ENCODE results near the gene GMDS. TPM values are rescaled to one million over a fixed set of nuclear protein-coding genes. Genes with fewer than 3 reads are reported as not detected.

The GMDS gene
- total and polyA plus RNA-seq, 2 of the 4 experiments (the other 2 are of a cell fraction) = 7.3 to 21.9 TPM

DNA sequence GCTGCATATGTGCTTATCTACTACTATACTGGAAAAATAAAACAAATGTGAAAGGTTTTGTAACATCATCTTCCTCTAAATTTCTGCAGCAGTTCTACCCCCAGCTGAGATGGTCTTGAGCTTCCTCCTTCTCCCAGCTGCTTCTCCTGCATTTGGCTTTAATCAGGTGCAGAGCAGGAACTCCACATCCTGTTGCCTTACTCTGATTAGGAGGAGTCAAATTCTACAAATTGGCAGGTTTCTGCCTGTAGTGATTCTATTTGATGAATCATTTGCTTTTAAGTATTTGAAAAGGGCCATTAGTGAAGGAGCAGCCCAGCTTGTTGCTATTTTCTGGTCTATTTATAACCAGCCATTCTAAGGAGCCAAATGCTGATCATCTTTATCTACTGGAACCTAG is 224.5 kb downstream of the GMDS start:
- no peak overlapping the region for H3K4me2 ChIP-seq (ENCODE audit: low read depth, low read length)
- H2AFZ ChIP-seq (replicated peaks; ENCODE audit: low read length, poor library complexity) = no peak overlapping the region
- no peaks in the 10 kb centered on the region for H3K4me1 ChIP-seq (ENCODE audit: control insufficient read depth, insufficient read depth, low read length)
- in situ Hi-C loops (cut with MboI; ENCODE audit: low sequenced_read_pairs) = no loop called here
- TF ChIP-seq, protein P1, sequence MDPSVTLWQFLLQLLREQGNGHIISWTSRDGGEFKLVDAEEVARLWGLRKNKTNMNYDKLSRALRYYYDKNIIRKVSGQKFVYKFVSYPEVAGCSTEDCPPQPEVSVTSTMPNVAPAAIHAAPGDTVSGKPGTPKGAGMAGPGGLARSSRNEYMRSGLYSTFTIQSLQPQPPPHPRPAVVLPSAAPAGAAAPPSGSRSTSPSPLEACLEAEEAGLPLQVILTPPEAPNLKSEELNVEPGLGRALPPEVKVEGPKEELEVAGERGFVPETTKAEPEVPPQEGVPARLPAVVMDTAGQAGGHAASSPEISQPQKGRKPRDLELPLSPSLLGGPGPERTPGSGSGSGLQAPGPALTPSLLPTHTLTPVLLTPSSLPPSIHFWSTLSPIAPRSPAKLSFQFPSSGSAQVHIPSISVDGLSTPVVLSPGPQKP (IDR thresholded peaks at IDR 0.05; ENCODE audit: borderline replicate concordance, low read depth, low read length) = no peak
- TF ChIP-seq, protein P2, sequence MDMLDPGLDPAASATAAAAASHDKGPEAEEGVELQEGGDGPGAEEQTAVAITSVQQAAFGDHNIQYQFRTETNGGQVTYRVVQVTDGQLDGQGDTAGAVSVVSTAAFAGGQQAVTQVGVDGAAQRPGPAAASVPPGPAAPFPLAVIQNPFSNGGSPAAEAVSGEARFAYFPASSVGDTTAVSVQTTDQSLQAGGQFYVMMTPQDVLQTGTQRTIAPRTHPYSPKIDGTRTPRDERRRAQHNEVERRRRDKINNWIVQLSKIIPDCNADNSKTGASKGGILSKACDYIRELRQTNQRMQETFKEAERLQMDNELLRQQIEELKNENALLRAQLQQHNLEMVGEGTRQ (IDR thresholded peaks at IDR 0.05; ENCODE audit: low read depth, low read length) = no peak
- TF ChIP-seq MAFK (IDR thresholded peaks at IDR 0.05; ENCODE audit: low read depth, low read length) = no peak
- TF ChIP-seq MAZ (IDR thresholded peaks at IDR 0.05; ENCODE audit: borderline replicate concordance, low read depth, low read length) = no peak
- TF ChIP-seq CEBPB (IDR thresholded peaks at IDR 0.05; ENCODE audit: low read depth, low read length) = no peak
- TF ChIP-seq FOS (IDR thresholded peaks at IDR 0.05; ENCODE audit: low read depth, low read length) = no peak
- TF ChIP-seq NFE2L2 (IDR thresholded peaks at IDR 0.05; ENCODE audit: low read depth, low read length) = no peak
- TF ChIP-seq SMC3 (IDR thresholded peaks at IDR 0.05; ENCODE audit: low read depth, low read length) = no peak
- no peak for TF ChIP-seq RAD21 (IDR thresholded peaks at IDR 0.05; ENCODE audit: low read length)
- no peak for TF ChIP-seq RCOR1 (IDR thresholded peaks at IDR 0.05; ENCODE audit: insufficient replicate concordance, low read length)
- TF ChIP-seq, protein P3, sequence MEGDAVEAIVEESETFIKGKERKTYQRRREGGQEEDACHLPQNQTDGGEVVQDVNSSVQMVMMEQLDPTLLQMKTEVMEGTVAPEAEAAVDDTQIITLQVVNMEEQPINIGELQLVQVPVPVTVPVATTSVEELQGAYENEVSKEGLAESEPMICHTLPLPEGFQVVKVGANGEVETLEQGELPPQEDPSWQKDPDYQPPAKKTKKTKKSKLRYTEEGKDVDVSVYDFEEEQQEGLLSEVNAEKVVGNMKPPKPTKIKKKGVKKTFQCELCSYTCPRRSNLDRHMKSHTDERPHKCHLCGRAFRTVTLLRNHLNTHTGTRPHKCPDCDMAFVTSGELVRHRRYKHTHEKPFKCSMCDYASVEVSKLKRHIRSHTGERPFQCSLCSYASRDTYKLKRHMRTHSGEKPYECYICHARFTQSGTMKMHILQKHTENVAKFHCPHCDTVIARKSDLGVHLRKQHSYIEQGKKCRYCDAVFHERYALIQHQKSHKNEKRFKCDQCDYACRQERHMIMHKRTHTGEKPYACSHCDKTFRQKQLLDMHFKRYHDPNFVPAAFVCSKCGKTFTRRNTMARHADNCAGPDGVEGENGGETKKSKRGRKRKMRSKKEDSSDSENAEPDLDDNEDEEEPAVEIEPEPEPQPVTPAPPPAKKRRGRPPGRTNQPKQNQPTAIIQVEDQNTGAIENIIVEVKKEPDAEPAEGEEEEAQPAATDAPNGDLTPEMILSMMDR (conservative IDR thresholded peaks at IDR 0.05; ENCODE audit: low read depth, low read length) = no peak
- no peak for TF ChIP-seq POLR2A (IDR thresholded peaks at IDR 0.05; ENCODE audit: low read depth, low read length)
- no peak for TF ChIP-seq CHD1 (IDR thresholded peaks at IDR 0.05; ENCODE audit: low read depth, low read length)
- no peak for TF ChIP-seq BHLHE40 (IDR thresholded peaks at IDR 0.05; ENCODE audit: low read depth, low read length)
- no peak for TF ChIP-seq MXI1 (IDR thresholded peaks at IDR 0.05; ENCODE audit: borderline replicate concordance, low read depth, low read length)
- no peak for TF ChIP-seq RFX5 (IDR thresholded peaks at IDR 0.05; ENCODE audit: low read depth, low read length)
- no peak overlapping the region for H3K27ac ChIP-seq (ENCODE audit: insufficient read depth, low read length)
- H2BK5ac ChIP-seq (ENCODE audit: low read depth, low read length, poor library complexity, severe bottlenecking) = no peak overlapping the region
- no peak overlapping the region for H3K4ac ChIP-seq (ENCODE audit: low read depth, low read length)
- ATAC-seq (ENCODE audit: low read depth) = peak; percentile 35
- H3K9me1 ChIP-seq (ENCODE audit: insufficient read depth, low read length) = no peaks in the 10 kb centered on the region
- DNase-seq = peak; percentile 58
- H3K23ac ChIP-seq (ENCODE audit: low read depth, low read length) = no peak overlapping the region
- intact Hi-C loops (cut with micrococcal nuclease) = loop anchor here (5.0 kb wide), 1 partner anchor 66 kb away; no protein-coding TSS in a partner anchor
- H2AK9ac ChIP-seq (replicated peaks; ENCODE audit: low read depth, low read length, poor library complexity) = no peak overlapping the region
- H4K8ac ChIP-seq (ENCODE audit: low read depth in 2 of 2, low read length in 2 of 2) = no peak overlapping the region
- H3K9ac ChIP-seq (ENCODE audit: low read depth, low read length) = no peak overlapping the region
- CTCF ChIA-PET = no interaction called here
- BruUV-seq (replicated peaks) = no TSS peak
- H3K79me1 ChIP-seq (ENCODE audit: low read depth in 1 of 2, low read length in 2 of 2) = no peaks in the 10 kb centered on the region
- H3K9me3 ChIP-seq (ENCODE audit: control insufficient read depth, insufficient read depth, low read length) = no peaks in the 10 kb centered on the region
- no peaks in the 10 kb centered on the region for H3K36me3 ChIP-seq (ENCODE audit: control insufficient read depth, insufficient read depth, low read length)
- no peak overlapping the region for H3K56ac ChIP-seq (ENCODE audit: extremely low read depth, insufficient read depth, low read length)
- H2BK15ac ChIP-seq (ENCODE audit: low read depth, low read length) = no peak overlapping the region
- no peak overlapping the region for H2BK20ac ChIP-seq (ENCODE audit: low read depth, low read length)
- no peak overlapping the region for H4K91ac ChIP-seq (ENCODE audit: insufficient read depth, low read depth, low read length)
- H2BK120ac ChIP-seq (ENCODE audit: low read depth, low read length) = no peak overlapping the region
- H4K5ac ChIP-seq (ENCODE audit: low read depth, low read length) = no peak overlapping the region
- POLR2A ChIA-PET (ENCODE audit: unreplicated experiment) = no interaction called here
- no peaks in the 10 kb centered on the region for H4K20me1 ChIP-seq (ENCODE audit: insufficient read depth, low read length)
- no peaks in the 10 kb centered on the region for H3K27me3 ChIP-seq (ENCODE audit: control insufficient read depth, insufficient read depth, low read length)
- dilution Hi-C loops (cut with HindIII; ENCODE audit: low sequenced_read_pairs, unreplicated experiment) = no loop called here
- no peak overlapping the region for H3K4me3 ChIP-seq (ENCODE audit: insufficient read depth, low read depth, low read length)
- H3K14ac ChIP-seq (replicated peaks; ENCODE audit: low read depth, low read length) = no peak overlapping the region
- H2AK5ac ChIP-seq (ENCODE audit: low read depth, low read length) = no peak overlapping the region
- no peak overlapping the region for H3K18ac ChIP-seq (ENCODE audit: low read depth, low read length)
